LNCaP clone FGC (cell line): ENCODE data around the gene VAV2.

Experiments
- DNase-seq: peaks from one replicate; pipeline ENCODE4 v3.0.0-alpha.2; 2011; ENCODE audit warnings: low read depth
- H3K4me3 ChIP-seq: 2 replicates; pipeline ENCODE4 v1.5.1; 2011; ENCODE audit warnings: mild to moderate bottlenecking, low read depth, low read length, control low read depth
- TF ChIP-seq, protein P1 (sequence below): IDR thresholded peaks from 2 replicates; pipeline ENCODE4 v1.5.1; 2012; ENCODE audit warnings: mild to moderate bottlenecking; ENCODE audit not compliant: control insufficient read depth, insufficient read depth; ENCODE audit errors: extremely low read depth

VAV2 gene

DNA sequence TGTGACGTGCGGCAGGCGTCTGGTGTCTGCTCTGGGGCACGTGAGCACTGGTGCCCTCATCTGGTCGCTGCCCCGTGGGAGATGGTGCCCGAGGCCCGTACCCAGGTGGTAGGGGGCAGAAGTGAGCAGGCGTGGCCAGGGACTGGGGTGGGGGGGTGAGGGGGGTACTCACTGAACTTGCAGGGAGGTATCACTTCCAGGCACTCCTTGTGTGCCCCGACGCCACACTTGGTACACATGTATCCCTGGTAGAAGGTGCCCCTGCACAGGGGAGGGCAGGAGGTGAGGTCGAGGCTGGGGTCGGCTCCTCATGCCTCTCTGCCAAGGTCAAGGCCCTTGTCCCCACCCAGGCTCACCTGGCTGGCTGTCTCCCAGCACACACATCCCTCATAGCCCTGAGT, 208.8 kb downstream of the VAV2 start:
- TF ChIP-seq, protein P1, sequence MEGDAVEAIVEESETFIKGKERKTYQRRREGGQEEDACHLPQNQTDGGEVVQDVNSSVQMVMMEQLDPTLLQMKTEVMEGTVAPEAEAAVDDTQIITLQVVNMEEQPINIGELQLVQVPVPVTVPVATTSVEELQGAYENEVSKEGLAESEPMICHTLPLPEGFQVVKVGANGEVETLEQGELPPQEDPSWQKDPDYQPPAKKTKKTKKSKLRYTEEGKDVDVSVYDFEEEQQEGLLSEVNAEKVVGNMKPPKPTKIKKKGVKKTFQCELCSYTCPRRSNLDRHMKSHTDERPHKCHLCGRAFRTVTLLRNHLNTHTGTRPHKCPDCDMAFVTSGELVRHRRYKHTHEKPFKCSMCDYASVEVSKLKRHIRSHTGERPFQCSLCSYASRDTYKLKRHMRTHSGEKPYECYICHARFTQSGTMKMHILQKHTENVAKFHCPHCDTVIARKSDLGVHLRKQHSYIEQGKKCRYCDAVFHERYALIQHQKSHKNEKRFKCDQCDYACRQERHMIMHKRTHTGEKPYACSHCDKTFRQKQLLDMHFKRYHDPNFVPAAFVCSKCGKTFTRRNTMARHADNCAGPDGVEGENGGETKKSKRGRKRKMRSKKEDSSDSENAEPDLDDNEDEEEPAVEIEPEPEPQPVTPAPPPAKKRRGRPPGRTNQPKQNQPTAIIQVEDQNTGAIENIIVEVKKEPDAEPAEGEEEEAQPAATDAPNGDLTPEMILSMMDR = peak; percentile 20; the same call in 1 of the 2 replicates
- no peak for DNase-seq
- no peak overlapping the region for H3K4me3 ChIP-seq

DNA sequence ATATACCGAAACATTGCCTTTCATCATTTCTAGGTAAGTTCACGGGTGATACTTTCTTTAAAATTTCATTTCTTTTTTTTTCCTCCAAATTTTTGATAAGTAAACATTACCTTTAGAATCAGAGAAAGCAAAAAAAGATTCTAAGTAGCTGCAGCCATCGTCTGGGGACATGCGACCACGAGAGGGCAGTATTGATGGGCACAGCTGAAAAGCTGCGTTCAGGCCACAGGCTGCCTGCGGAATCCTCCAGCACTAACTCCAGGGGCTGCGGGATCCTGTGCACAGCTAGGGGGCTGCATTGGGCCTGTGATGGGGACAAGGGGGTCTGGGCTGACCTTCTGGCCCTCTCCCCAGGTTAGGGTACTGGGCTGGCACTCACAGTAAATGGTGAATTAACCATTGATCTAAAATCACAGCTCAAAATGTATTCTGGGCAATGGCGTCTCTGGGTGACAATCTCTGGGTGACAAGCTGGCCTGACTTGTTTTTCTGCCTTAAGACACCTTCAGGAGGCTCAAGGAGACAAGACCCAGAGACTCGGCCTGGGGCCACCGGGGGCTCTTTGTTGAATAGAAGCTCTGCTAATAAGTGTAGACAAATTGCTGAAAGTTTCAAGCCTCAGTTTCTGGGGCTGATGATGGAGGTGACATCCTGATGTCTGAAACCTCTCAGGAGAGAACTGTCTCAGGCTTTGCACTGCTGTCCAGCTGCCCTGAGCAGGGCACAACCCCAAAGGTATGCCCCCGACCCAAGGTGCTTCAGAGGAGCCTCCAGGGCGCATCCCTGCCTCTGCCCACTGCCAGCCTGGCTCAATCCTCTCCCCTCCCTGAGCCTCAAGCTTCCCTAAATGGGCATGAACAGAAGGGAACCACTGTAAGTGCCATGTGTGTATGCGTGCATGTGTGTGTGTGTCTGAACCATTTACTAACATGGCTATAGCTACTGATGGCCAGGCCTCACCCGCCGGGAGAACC, 209.7 kb downstream of the VAV2 start:
- no peak overlapping the region for H3K4me3 ChIP-seq
- DNase-seq = peak; percentile 25
- TF ChIP-seq, protein P1 = peak; percentile 95

DNA sequence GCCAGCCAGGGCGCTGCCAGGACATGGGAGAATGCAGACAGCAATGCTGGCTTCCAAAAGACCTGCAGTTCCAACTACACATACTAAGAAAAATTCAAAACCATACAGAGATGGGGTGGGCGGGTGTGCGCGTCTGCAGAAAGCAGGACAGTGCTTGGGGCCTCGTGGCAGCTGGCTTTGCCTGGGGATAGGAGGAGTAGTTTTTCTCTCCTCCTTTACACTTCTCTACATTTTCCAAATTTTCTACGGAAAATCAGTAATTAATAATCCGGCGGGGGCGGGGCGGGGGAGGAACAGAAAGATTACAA, 210.3 kb downstream of the VAV2 start:
- no peak overlapping the region for H3K4me3 ChIP-seq
- TF ChIP-seq, protein P1 = no peak
- no peak for DNase-seq

DNA sequence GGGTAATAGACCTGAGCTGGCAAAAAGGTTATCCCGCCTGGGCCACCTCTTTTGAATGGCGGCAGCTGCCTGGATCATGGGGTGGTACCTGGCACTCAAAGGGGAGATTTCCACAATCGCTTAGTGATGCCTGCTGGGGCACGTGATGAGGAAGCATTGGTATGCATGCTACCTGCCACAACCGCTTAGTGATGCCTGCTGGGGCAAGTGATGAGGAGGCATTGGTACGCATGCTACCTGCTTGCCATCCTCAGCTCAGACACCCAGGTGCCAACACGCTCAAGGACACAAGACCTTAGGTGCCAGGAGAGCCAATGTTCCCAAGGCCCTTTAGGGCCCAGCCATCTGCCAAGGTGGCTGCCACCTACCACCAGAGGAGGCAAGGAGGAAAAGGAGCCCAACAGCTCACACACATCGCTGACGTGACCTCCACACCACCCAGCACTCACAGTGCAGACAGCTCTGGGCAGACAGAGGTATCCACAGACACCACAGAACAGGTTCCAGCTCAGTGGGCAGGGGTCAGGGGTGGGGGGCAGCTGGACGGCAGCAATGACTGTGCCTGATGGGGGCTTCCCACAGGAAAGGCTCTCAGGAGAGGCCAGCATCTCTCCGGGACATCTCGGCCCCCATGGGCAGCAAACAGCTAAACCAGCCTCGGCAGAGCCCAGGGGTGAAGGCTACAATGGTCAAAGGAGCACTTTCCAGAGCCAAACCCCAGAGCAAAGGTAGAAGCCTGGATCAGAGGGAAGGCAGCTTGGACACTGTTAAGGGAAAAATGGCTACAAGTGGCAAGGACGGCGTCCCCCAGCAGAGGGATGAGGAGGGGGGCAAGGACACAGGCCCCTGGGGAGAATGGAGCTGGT, 210.9 kb downstream of the VAV2 start:
- TF ChIP-seq, protein P1 = no peak
- DNase-seq = no peak
- no peak overlapping the region for H3K4me3 ChIP-seq

DNA sequence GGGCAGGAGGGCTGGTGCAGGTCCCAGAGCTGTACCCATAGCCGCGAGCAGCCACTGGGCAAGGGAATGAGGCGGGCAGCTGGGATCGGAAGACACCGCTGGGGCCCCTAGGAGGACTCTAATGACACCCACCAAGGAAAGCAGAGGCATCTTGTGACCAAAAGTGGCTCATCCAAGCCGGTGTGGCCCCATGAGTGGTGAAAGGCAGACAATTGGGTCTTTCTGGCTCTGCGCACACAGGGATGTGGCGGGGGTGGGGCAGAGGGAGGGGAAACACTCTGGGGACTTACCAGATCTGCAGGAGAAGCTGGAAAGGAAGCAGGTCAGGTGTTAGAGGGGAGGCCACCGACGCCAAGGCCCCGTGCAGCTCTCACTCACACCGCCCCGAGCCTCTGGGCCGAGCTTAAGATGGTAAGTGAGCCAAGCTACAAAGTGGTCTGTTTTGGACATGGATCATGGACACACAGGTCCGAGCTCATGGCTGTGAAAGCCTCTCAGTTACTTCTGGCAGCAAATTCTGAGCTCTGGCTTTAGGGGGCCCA, 211.6 kb downstream of the VAV2 start:
- no peak for DNase-seq
- TF ChIP-seq, protein P1 = no peak
- H3K4me3 ChIP-seq = no peak overlapping the region

DNA sequence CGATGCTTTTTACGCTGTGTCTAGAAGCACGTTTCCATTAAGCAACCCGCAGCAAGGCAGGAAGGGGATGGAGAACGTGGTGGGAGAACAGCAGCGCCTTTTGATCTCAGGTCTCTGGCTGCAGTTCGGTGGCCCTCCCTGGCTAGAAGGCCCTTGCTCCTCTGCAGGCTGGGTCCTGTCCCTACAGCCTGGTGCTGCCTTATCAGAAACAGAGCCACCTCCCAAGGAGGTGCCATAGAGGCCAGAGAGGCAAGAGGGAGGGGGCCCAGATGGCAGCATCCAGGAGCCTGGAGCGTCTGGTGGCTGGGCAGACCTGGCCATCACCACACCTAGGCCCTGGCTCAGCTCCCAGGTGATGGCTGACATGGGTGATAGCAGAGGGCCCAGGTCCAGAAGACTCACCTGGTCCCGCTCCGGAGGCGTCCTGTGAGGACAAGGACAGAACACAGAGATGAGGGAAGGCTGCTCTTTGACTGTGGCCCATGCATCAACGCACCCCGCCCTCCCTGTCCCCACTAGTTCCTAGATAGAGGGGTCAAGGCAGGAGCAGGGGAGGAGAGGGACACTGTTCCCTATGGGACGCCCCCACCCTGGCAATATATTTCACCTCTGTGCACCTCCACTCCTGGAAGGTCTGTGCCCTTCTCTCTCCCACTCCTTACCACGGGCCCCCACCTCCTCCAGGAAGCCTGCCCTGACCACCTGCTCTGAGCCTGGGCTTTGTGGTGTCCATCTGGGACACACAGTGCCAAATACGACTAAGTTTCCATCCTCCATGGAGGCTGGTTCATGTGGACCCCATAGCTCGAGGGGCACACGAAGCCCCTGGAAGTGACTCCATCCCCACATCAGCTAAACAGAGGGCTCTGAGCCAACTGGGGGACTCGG, 212.4 kb downstream of the VAV2 start:
- DNase-seq = no peak
- TF ChIP-seq, protein P1 = no peak

More for the DNA sequence above, 212.4 kb downstream of the VAV2 start:
- H3K4me3 ChIP-seq = no peak overlapping the region
